Caco-2 (cell line): ENCODE data around the gene UFD1. TPM values are rescaled to one million over a fixed set of nuclear protein-coding genes. Genes with fewer than 3 reads are reported as not detected.

Experiments
- BruUV-seq: library from RNA; stranded (reverse); fragments of 400-500 nt; replicated peaks from 2 replicates; lab custom pipeline; 2021; lab: Mats Ljungman, UMichigan
- CTCF ChIA-PET: fragments of 300-600 bp; sonication (Branson Sonifier 250); formaldehyde crosslinking; loops from one replicate; lab custom pipeline; 2022; ENCODE audit warnings: antibody characterized with exemption; lab: Charles Lee
- POLR2A ChIA-PET: fragments of 300-600 bp; sonication (Branson Sonifier 250); formaldehyde crosslinking; loops from one replicate; lab custom pipeline; 2022; ENCODE audit warnings: antibody characterized with exemption; lab: Charles Lee
- DNase-seq, 2 experiments: peaks; one replicate each; pipeline versions ENCODE4 v3.0.0 to v3.0.0-alpha.2; 2020 to 2022
- H3K27me3 ChIP-seq: replicated peaks from 2 replicates; pipeline ENCODE4 v1.6.0; 2011; ENCODE audit warnings: low read length; ENCODE audit not compliant: control insufficient read depth, insufficient read depth
- H3K36me3 ChIP-seq: 2 replicates; pipeline ENCODE4 v1.5.1; 2011; ENCODE audit warnings: low read length; ENCODE audit not compliant: control insufficient read depth, insufficient read depth
- H3K4me1 ChIP-seq: fragments of 250-450 bp; sonication (Bioruptor Pico); 2 replicates; pipeline ENCODE4 v1.5.1; 2020; ENCODE audit warnings: mild to moderate bottlenecking
- H3K4me3 ChIP-seq: 2 replicates; pipeline ENCODE4 v1.5.1; 2011; ENCODE audit warnings: low read depth, mild to moderate bottlenecking, control low read depth, low read length
- H3K9me3 ChIP-seq: fragments of 250-450 bp; sonication (Bioruptor Pico); 2 replicates; pipeline ENCODE4 v1.5.1; 2020; ENCODE audit warnings: mild to moderate bottlenecking, moderate library complexity
- H3K27ac Mint-ChIP-seq: one replicate; pipeline ENCODE4 v1.8.0; 2022; ENCODE audit warnings: mixed read lengths; ENCODE audit not compliant: unreplicated experiment
- H3K27me3 Mint-ChIP-seq: one replicate; pipeline ENCODE4 v1.8.0; 2022; ENCODE audit warnings: mixed read lengths; ENCODE audit not compliant: insufficient read depth, unreplicated experiment
- H3K36me3 Mint-ChIP-seq: one replicate; pipeline ENCODE4 v1.8.0; 2022; ENCODE audit warnings: mild to moderate bottlenecking, mixed read lengths; ENCODE audit not compliant: insufficient read depth, unreplicated experiment
- H3K4me1 Mint-ChIP-seq: one replicate; pipeline ENCODE4 v1.8.0; 2022; ENCODE audit warnings: low read depth, mixed read lengths; ENCODE audit not compliant: unreplicated experiment
- H3K4me3 Mint-ChIP-seq: one replicate; pipeline ENCODE4 v1.8.0; 2022; ENCODE audit warnings: mild to moderate bottlenecking, moderate library complexity, mixed read lengths; ENCODE audit not compliant: unreplicated experiment
- H3K9me3 Mint-ChIP-seq: one replicate; pipeline ENCODE4 v1.8.0; 2022; ENCODE audit warnings: mixed read lengths; ENCODE audit not compliant: unreplicated experiment
- CTCF ChIP-seq, 2 experiments: fragments of 200-600 bp in 1 of 2; IDR thresholded peaks; 1 replicate in 1 of 2; 2 replicates in 1 of 2; pipeline versions ENCODE4 v1.5.1 to v1.8.0; 2011 to 2022; ENCODE audit warnings: antibody characterized with exemption in 1 of 2, control low read depth in 1 of 2, inconsistent platforms in 1 of 2, low read depth in 1 of 2, low read length in 1 of 2, mild to moderate bottlenecking in 1 of 2, moderate library complexity in 1 of 2; ENCODE audit not compliant: insufficient read depth in 1 of 2, severe bottlenecking in 1 of 2, unreplicated experiment in 1 of 2
- intact Hi-C: fragments of 100-400 bp; cut with micrococcal nuclease; formaldehyde crosslinking; loops from one replicate; pipeline ENCODE4 v1.10.0; 2022; ENCODE audit not compliant: unreplicated experiment
- total RNA-seq: library from RNA; stranded (reverse); gene quantifications from 2 replicates; pipeline ENCODE4 v1.2.3, GENCODE V29; 2022

Gene UFD1
- total RNA-seq, 1 experiment from 2014 or later, result 102 TPM

GRCh38 chr22:19466848-19467752, 11.9 kb downstream of the UFD1 start:
- no peaks in the 10 kb centered on the region for H3K27me3 ChIP-seq
- intact Hi-C loops, result no loop called here
- no peak overlapping the region for H3K27ac Mint-ChIP-seq
- no TSS peak for BruUV-seq
- TF ChIP-seq CTCF (IDR thresholded peaks at IDR 0.05; ENCODE audit: insufficient read depth in 1 of 2, low read depth in 1 of 2, low read length in 1 of 2, severe bottlenecking in 1 of 2, unreplicated experiment in 1 of 2), result no peak
- POLR2A ChIA-PET, result no interaction called here
- no peak for DNase-seq
- H3K4me3 Mint-ChIP-seq, result no peak overlapping the region
- H3K4me1 ChIP-seq, result no peaks in the 10 kb centered on the region
- H3K9me3 ChIP-seq, result no peaks in the 10 kb centered on the region
- H3K27me3 Mint-ChIP-seq, result no peaks in the 10 kb centered on the region
- no peaks in the 10 kb centered on the region for H3K4me1 Mint-ChIP-seq
- no peak overlapping the region for H3K4me3 ChIP-seq
- H3K36me3 Mint-ChIP-seq, result peaks cover 59% of the 10 kb centered on the region
- H3K9me3 Mint-ChIP-seq, result no peaks in the 10 kb centered on the region
- peaks cover 6% of the 10 kb centered on the region for H3K36me3 ChIP-seq
- CTCF ChIA-PET, result no interaction called here

GRCh38 chr22:19466126-19466716, 12.8 kb downstream of the UFD1 start:
- no peak overlapping the region for H3K4me3 ChIP-seq
- no peak for TF ChIP-seq CTCF (IDR thresholded peaks at IDR 0.05; ENCODE audit: insufficient read depth in 1 of 2, low read depth in 1 of 2, low read length in 1 of 2, severe bottlenecking in 1 of 2, unreplicated experiment in 1 of 2)
- no TSS peak for BruUV-seq
- no peaks in the 10 kb centered on the region for H3K4me1 ChIP-seq
- POLR2A ChIA-PET, result no interaction called here
- no peaks in the 10 kb centered on the region for H3K27me3 ChIP-seq
- no peaks in the 10 kb centered on the region for H3K9me3 ChIP-seq
- Mint-ChIP-seq H3K27me3 (no peaks in the 10 kb centered on the region), H3K4me3 (no peak overlapping the region), H3K27ac (no peak overlapping the region), H3K4me1 (no peaks in the 10 kb centered on the region), H3K36me3 (peaks cover 56% of the 10 kb centered on the region), H3K9me3 (no peaks in the 10 kb centered on the region)
- no peak for DNase-seq
- CTCF ChIA-PET, result no interaction called here
- intact Hi-C loops, result no loop called here
- peaks cover 6% of the 10 kb centered on the region for H3K36me3 ChIP-seq

DNA sequence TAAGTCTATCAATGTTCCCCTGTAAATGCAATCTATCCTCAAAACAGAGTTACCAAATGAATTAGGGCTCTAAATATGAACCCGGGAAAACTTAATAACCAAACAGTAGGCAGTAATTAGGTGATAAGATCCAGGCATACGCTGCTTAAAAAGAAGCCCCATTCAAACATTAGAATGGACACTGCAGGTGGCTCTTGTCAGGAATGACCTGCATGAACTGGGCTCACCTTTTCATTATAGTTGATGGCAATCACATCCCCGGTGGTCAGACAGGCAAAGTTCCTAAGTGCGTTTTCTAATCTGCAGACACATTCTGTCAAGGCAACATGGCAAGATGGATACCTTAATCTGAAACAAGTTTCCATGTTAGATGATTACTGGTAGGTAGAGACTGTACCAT, 14.0 kb downstream of the UFD1 start:
- Histone ChIP-seq H3K4me3 (no peak overlapping the region), H3K36me3 (peaks cover 6% of the 10 kb centered on the region), H3K27me3 (no peaks in the 10 kb centered on the region), H3K4me1 (no peaks in the 10 kb centered on the region), H3K9me3 (no peaks in the 10 kb centered on the region)
- Mint-ChIP-seq H3K9me3 (no peaks in the 10 kb centered on the region), H3K4me1 (no peaks in the 10 kb centered on the region), H3K36me3 (peaks cover 55% of the 10 kb centered on the region), H3K27me3 (no peaks in the 10 kb centered on the region), H3K27ac (no peak overlapping the region), H3K4me3 (no peak overlapping the region)
- POLR2A ChIA-PET, result no interaction called here
- CTCF ChIA-PET, result no interaction called here
- BruUV-seq, result no TSS peak
- no peak for TF ChIP-seq CTCF (IDR thresholded peaks at IDR 0.05; ENCODE audit: insufficient read depth in 1 of 2, low read depth in 1 of 2, low read length in 1 of 2, severe bottlenecking in 1 of 2, unreplicated experiment in 1 of 2)
- no peak for DNase-seq
- intact Hi-C loops, result no loop called here
